Retinal pigment epithelial cell (primary cell): ENCODE measurements around the gene OR1A1.
"Not testable (repeated sequence)": the region's sequence is repeated elsewhere in the genome, so short reads cannot be mapped to it uniquely, and the experiment has no call there.

Source experiments
- DNase-seq: peaks from one replicate; pipeline ENCODE4 v3.0.0-alpha.2; 2010; ENCODE audit warnings: low read depth
- H3K4me3 ChIP-seq: 2 replicates; pipeline ENCODE4 v1.5.1; 2011; ENCODE audit warnings: mild to moderate bottlenecking, low read length, control low read depth, moderate library complexity
- CTCF ChIP-seq: conservative IDR thresholded peaks from 2 replicates; pipeline ENCODE4 v1.5.1; 2011; ENCODE audit warnings: low read depth, low read length, control low read depth, inconsistent platforms

The OR1A1 gene

GRCh38 chr17:3221850-3222249 is 14.4 kb downstream of the OR1A1 start:
- no peak for DNase-seq
- no peak for TF ChIP-seq CTCF
- no peak overlapping the region for H3K4me3 ChIP-seq

GRCh38 chr17:3222505-3222904 is 15.0 kb downstream of the OR1A1 start:
- no peak for DNase-seq
- TF ChIP-seq CTCF, result no peak
- H3K4me3 ChIP-seq, result no peak overlapping the region

GRCh38 chr17:3224721-3225352 is 17.4 kb downstream of the OR1A1 start:
- DNase-seq, H3K4me3 ChIP-seq: not testable (repeated sequence)

- not testable (repeated sequence) for H3K4me3 ChIP-seq
Observed at GRCh38 chr17:3232300-3232699, 24.8 kb downstream of the OR1A1 start.

GRCh38 chr17:3238685-3239084 is 31.2 kb downstream of the OR1A1 start:
- DNase-seq, H3K4me3 ChIP-seq: not testable (repeated sequence)

More at GRCh38 chr17:3232300-3232699, 24.8 kb downstream of the OR1A1 start:
- not testable (repeated sequence) for DNase-seq

- H3K4me3 ChIP-seq, DNase-seq: not testable (repeated sequence)
Observed at GRCh38 chr17:3241044-3241443, 33.6 kb downstream of the OR1A1 start.

GRCh38 chr17:3244841-3245240 is 37.4 kb downstream of the OR1A1 start:
- H3K4me3 ChIP-seq, DNase-seq: not testable (repeated sequence)

GRCh38 chr17:3249013-3249412 is 41.5 kb downstream of the OR1A1 start:
- H3K4me3 ChIP-seq, DNase-seq: not testable (repeated sequence)

GRCh38 chr17:3256575-3256974 is 49.1 kb downstream of the OR1A1 start:
- no peak for TF ChIP-seq CTCF
- no peak for DNase-seq
- H3K4me3 ChIP-seq, result no peak overlapping the region

- no peak overlapping the region for H3K4me3 ChIP-seq
- no peak for DNase-seq
- no peak for TF ChIP-seq CTCF
Observed at GRCh38 chr17:3260163-3260562, 52.7 kb downstream of the OR1A1 start.

GRCh38 chr17:3260600-3260999 is 53.1 kb downstream of the OR1A1 start:
- no peak overlapping the region for H3K4me3 ChIP-seq
- TF ChIP-seq CTCF, result no peak
- DNase-seq, result no peak
